Liver (tissue), 9 donors: ENCODE data around the gene EPHB2. TPM values are rescaled to one million over a fixed set of nuclear protein-coding genes. Genes with fewer than 3 reads are reported as not detected.

ENCODE experiments used
- DNase-seq: peaks from one replicate; pipeline ENCODE4 v3.0.0-alpha.2; 2017; ENCODE audit warnings: low spot score
- H3K27ac ChIP-seq, 2 donors: one replicate each; pipeline ENCODE4 v1.7.0; 2013; ENCODE audit warnings: inconsistent platforms in 2 of 2, low read length in 2 of 2, control low read depth in 1 of 2, low read depth in 1 of 2, mild to moderate bottlenecking in 1 of 2
- H3K27me3 ChIP-seq, 4 donors: one replicate each; pipeline versions ENCODE4 v1.6.1 to v1.7.0; 2013; ENCODE audit warnings: low read length in 3 of 4, inconsistent platforms in 1 of 4, mild to moderate bottlenecking in 1 of 4, moderate library complexity in 1 of 4; ENCODE audit not compliant: control insufficient read depth in 4 of 4, insufficient read depth in 4 of 4
- H3K36me3 ChIP-seq, 4 donors: one replicate each; pipeline versions ENCODE4 v1.6.1 to v1.7.0; 2013; ENCODE audit warnings: low read length in 3 of 4, mild to moderate bottlenecking in 3 of 4, low read depth in 1 of 4, moderate library complexity in 1 of 4; ENCODE audit not compliant: control insufficient read depth in 4 of 4, insufficient read depth in 3 of 4
- H3K4me1 ChIP-seq, 4 donors: one replicate each; pipeline versions ENCODE4 v1.6.1 to v1.7.0; 2013; ENCODE audit warnings: low read length in 3 of 4, mild to moderate bottlenecking in 3 of 4, moderate library complexity in 1 of 4; ENCODE audit not compliant: control insufficient read depth in 4 of 4, insufficient read depth in 4 of 4
- H3K4me3 ChIP-seq, 3 donors: one replicate each; pipeline versions ENCODE4 v1.6.1 to v1.7.0; 2013; ENCODE audit warnings: low read length in 3 of 3, control low read depth in 1 of 3, low read depth in 1 of 3, mild to moderate bottlenecking in 1 of 3
- H3K9ac ChIP-seq, 2 donors: one replicate each; pipeline ENCODE4 v1.7.0; 2013; ENCODE audit warnings: low read length in 2 of 2, mild to moderate bottlenecking in 2 of 2, moderate library complexity in 2 of 2, control low read depth in 1 of 2, low read depth in 1 of 2
- H3K9me3 ChIP-seq, 4 donors: one replicate each; pipeline versions ENCODE4 v1.6.1 to v1.7.0; 2013; ENCODE audit warnings: low read length in 3 of 4; ENCODE audit not compliant: control insufficient read depth in 4 of 4
- EGR1 ChIP-seq, 2 donors: IDR thresholded peaks; 2 replicates each; pipeline ENCODE4 v1.6.1; 2016 to 2018; ENCODE audit warnings: antibody characterized with exemption in 2 of 2, low read depth in 2 of 2
- FOXA1 ChIP-seq: IDR thresholded peaks from 2 replicates; pipeline ENCODE4 v1.6.1; 2016; ENCODE audit warnings: antibody characterized with exemption
- FOXA2 ChIP-seq: IDR thresholded peaks from 2 replicates; pipeline ENCODE4 v1.6.1; 2016; ENCODE audit warnings: antibody characterized with exemption
- GABPA ChIP-seq, 2 donors: IDR thresholded peaks in 1 of 2; conservative IDR thresholded peaks in 1 of 2; 2 replicates each; pipeline ENCODE4 v1.6.1; 2016; ENCODE audit warnings: antibody characterized with exemption in 2 of 2, mild to moderate bottlenecking in 1 of 2, moderate library complexity in 1 of 2
- HNF4A ChIP-seq, 2 donors: conservative IDR thresholded peaks; 2 replicates each; pipeline ENCODE4 v1.6.1; 2016; ENCODE audit warnings: antibody characterized with exemption in 2 of 2, mild to moderate bottlenecking in 2 of 2
- HNF4G ChIP-seq: IDR thresholded peaks from 2 replicates; pipeline ENCODE4 v1.6.1; 2016; ENCODE audit warnings: antibody characterized with exemption
- JUND ChIP-seq, 2 donors: IDR thresholded peaks; 2 replicates each; pipeline ENCODE4 v1.6.1; 2016; ENCODE audit warnings: antibody characterized with exemption in 2 of 2
- NR2F2 ChIP-seq: IDR thresholded peaks from 2 replicates; pipeline ENCODE4 v1.6.1; 2016; ENCODE audit warnings: antibody characterized with exemption
- RAD21 ChIP-seq, 2 donors: IDR thresholded peaks; 2 replicates each; pipeline ENCODE4 v1.6.1; 2016; ENCODE audit warnings: antibody characterized with exemption in 2 of 2, mild to moderate bottlenecking in 2 of 2
- REST ChIP-seq: IDR thresholded peaks from 2 replicates; pipeline ENCODE4 v1.6.1; 2016; ENCODE audit warnings: antibody characterized with exemption, mild to moderate bottlenecking
- RXRA ChIP-seq, 2 donors: IDR thresholded peaks; 2 replicates each; pipeline ENCODE4 v1.6.1; 2017 to 2018; ENCODE audit warnings: antibody characterized with exemption in 2 of 2, mild to moderate bottlenecking in 1 of 2
- SP1 ChIP-seq: IDR thresholded peaks from 2 replicates; pipeline ENCODE4 v1.6.1; 2018; ENCODE audit warnings: antibody characterized with exemption, mild to moderate bottlenecking
- TAF1 ChIP-seq: conservative IDR thresholded peaks from 2 replicates; pipeline ENCODE4 v1.6.1; 2016; ENCODE audit warnings: antibody characterized with exemption, mild to moderate bottlenecking
- YY1 ChIP-seq: IDR thresholded peaks from 2 replicates; pipeline ENCODE4 v1.6.1; 2016; ENCODE audit warnings: antibody characterized with exemption, mild to moderate bottlenecking
- WGBS: extraction: QIAGEN DNeasy Blood & Tissue Kit; methylation state at CpG from one replicate; pipeline ENCODE4 v1.1.7; 2013; 5-methylcytosine and 5-hydroxymethylcytosine counted together
- polyA plus RNA-seq, 2 donors: library from polyadenylated mRNA; stranded (reverse) in 1 of 2; unstranded in 1 of 2; fragments of 200-250 nt in 1 of 2; fragments of >200 nt in 1 of 2; fragmentation: Nextera tagmentation in 1 of 2; extraction: Ambion mirVana in 1 of 2; gene quantifications; one replicate each; pipeline versions ENCODE4 v1.2.1 to v1.2.3, GENCODE V29; 2013 to 2015
- total RNA-seq, 2 donors: library from RNA; depleted of rRNA; stranded (reverse); fragments of >200 nt; gene quantifications; one replicate each; pipeline ENCODE4 v1.2.3, GENCODE V29; 2014
- TF ChIP-seq, protein P1 (sequence below): IDR thresholded peaks from 2 replicates; pipeline ENCODE4 v1.6.1; 2016; ENCODE audit warnings: antibody characterized with exemption
- TF ChIP-seq, protein P2 (sequence below): IDR thresholded peaks from 2 replicates; pipeline ENCODE4 v1.6.1; 2016; ENCODE audit warnings: antibody characterized with exemption
- TF ChIP-seq, protein P3 (sequence below): IDR thresholded peaks from 2 replicates; pipeline ENCODE4 v1.6.1; 2016; ENCODE audit warnings: antibody characterized with exemption
- donor health status: healthy.
- donor health status: healthy.
- donor health status: healthy.
- donor health status: healthy.
- donor health status: healthy.

EPHB2 gene
- total and polyA plus RNA-seq, 4 donors = 0.07 to 1.0 (median 0.38) TPM

- H3K9ac ChIP-seq = no peak overlapping the region
- 83% methylated on average over 18 of the region's 18 CpGs for WGBS
Observed at GRCh38 chr1:22739648-22740385, 29.2 kb downstream of the EPHB2 start.

DNA sequence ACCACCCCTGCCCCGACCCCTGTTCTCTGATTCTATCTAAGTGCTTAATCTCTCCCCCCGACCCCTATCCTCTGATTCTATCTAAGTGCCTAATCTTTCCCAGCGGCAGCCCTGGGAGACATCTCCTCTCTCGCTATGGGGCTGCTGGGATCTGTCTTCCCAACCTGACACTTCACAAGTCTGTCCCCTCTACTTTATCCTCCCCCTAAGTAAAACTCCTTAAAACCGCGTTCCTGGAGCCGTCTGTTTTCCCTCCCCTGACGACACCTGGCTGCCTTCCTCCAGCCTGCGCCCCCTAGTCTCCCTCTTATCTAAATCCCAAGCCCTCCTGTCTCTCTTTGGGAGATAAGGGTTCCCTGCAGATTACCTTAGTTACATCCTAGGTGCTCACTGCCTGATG is 30.5 kb downstream of the EPHB2 start:
- Histone ChIP-seq H3K9me3 (no peaks in the 10 kb centered on the region), H3K36me3 (no peaks in the 10 kb centered on the region), H3K4me1 (peaks cover 4 to 13% (median 7%) of the 10 kb centered on the region in 4 donors), H3K27me3 (no peaks in the 10 kb centered on the region), H3K4me3 (no peak overlapping the region), H3K9ac (no peak overlapping the region), H3K27ac (no peak overlapping the region)
- DNase-seq = no peak
- 48% methylated on average over 9 of the region's 9 CpGs for WGBS
- TF ChIP-seq RXRA (IDR thresholded peaks at IDR 0.05) (no peak), SP1 (no peak), REST (no peak), FOXA1 (no peak), RAD21 (IDR thresholded peaks at IDR 0.05) (no peak), NR2F2 (no peak), YY1 (no peak), EGR1 (IDR thresholded peaks at IDR 0.05; ENCODE audit: low read depth in 2 of 2) (no peak), TAF1 (no peak)

More at GRCh38 chr1:22739648-22740385, 29.2 kb downstream of the EPHB2 start:
- TF ChIP-seq, protein P1, sequence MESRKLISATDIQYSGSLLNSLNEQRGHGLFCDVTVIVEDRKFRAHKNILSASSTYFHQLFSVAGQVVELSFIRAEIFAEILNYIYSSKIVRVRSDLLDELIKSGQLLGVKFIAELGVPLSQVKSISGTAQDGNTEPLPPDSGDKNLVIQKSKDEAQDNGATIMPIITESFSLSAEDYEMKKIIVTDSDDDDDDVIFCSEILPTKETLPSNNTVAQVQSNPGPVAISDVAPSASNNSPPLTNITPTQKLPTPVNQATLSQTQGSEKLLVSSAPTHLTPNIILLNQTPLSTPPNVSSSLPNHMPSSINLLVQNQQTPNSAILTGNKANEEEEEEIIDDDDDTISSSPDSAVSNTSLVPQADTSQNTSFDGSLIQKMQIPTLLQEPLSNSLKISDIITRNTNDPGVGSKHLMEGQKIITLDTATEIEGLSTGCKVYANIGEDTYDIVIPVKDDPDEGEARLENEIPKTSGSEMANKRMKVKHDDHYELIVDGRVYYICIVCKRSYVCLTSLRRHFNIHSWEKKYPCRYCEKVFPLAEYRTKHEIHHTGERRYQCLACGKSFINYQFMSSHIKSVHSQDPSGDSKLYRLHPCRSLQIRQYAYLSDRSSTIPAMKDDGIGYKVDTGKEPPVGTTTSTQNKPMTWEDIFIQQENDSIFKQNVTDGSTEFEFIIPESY = no peak
- TF ChIP-seq, protein P2, sequence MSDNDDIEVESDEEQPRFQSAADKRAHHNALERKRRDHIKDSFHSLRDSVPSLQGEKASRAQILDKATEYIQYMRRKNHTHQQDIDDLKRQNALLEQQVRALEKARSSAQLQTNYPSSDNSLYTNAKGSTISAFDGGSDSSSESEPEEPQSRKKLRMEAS = no peak
- TF ChIP-seq TAF1 (no peak), RAD21 (IDR thresholded peaks at IDR 0.05) (no peak), HNF4G (no peak), RXRA (IDR thresholded peaks at IDR 0.05) (no peak), SP1 (no peak), JUND (IDR thresholded peaks at IDR 0.05) (no peak), HNF4A (conservative IDR thresholded peaks at IDR 0.05) (no peak), YY1 (no peak), FOXA2 (no peak), GABPA (IDR thresholded peaks at IDR 0.05 in 1 of 2, conservative IDR thresholded peaks at IDR 0.05 in 1 of 2) (no peak), REST (no peak), FOXA1 (no peak)
- TF ChIP-seq, protein P3, sequence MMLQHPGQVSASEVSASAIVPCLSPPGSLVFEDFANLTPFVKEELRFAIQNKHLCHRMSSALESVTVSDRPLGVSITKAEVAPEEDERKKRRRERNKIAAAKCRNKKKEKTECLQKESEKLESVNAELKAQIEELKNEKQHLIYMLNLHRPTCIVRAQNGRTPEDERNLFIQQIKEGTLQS = no peak
- peaks cover 0 to 2% (median 0%) of the 10 kb centered on the region in 4 donors for H3K4me1 ChIP-seq
- H3K27me3 ChIP-seq = no peaks in the 10 kb centered on the region
- H3K27ac ChIP-seq = no peak overlapping the region
- no peak overlapping the region for H3K4me3 ChIP-seq
- no peak for DNase-seq
- H3K9me3 ChIP-seq = no peaks in the 10 kb centered on the region
- no peaks in the 10 kb centered on the region for H3K36me3 ChIP-seq
